NCI-H774 (cell line): ENCODE results near the gene FILIP1L.
"Not testable (repeated sequence)": the region's sequence is repeated elsewhere in the genome, so short reads cannot be mapped to it uniquely, and the experiment has no call there.

Experiments used
- DNase-seq: peaks from one replicate; lab custom pipeline; 2025; lab: John Stamatoyannopoulos, UW

FILIP1L gene

DNA sequence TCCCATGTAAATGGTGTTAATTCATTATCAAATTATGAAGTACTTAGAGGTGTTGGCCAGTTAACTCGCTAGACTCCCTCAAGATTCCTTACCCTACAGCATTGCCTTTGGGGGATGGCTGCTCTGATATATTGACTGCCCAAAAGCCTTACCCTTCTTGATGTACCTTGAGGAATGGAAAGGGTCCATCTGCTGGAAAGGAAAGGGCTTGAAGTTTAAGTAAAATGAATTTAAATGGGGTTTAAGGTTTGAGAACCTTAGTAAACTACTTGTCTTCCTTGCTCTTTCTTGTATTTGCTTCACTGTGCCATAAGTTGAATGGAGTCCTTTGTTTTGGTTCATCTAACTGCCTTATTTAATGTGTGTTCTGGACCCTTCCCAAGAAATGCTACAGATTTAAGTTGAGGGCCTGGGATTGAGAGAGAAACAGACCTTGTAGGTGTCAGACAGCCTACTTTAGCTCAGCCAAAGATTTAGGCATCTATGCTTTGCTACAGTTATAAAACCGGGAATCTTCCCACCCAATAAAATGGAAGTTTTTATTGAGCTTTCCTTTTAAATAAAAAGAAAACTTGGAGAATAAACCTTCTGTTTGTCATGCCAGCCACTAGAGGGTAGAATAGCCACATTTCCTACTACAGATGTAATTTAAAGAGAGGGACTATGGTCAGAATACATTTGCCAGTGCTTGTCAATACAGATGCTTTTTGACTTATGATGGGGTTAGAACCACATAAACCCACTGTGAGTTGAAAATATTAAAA is 271.3 kb downstream of the FILIP1L start:
- peak; percentile 48 for DNase-seq

DNA sequence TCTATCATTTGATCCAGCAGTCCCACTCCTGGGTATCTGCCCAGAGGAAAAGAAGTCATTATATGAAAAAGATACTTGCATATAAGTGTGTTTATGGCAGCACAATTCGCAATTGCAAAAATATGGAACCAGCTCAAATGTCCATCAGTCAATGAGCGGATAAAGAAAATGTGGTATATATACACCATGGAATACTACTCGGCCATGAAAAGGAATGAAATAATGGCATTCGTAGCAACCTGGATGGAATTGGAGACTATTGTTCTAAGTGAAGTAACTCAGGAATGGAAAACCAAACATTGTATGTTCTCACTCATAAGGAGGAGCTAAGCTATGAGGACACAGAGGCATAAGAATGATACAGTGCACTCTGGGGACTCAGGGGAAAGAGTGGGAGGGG is 272.4 kb downstream of the FILIP1L start:
- DNase-seq: not testable (repeated sequence)

DNA sequence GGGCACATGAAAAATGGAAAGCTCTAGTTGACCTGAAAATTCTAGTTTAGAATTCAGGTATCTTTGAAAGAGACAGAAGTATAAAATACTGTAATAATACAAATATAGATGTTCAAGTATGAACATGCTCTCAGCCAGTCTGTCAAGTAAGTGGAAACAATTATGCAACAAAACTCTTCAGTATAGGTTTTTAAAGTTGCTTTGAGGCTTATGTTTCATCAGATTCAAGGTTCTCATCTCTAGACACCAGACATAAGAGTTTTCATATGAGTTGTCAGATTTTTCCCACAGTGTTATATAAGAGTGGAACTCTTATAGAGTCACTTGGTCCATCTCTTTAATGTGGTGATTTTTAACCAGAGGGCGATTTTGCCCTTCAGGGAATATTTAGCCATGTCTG is 274.7 kb downstream of the FILIP1L start:
- DNase-seq: no peak

DNA sequence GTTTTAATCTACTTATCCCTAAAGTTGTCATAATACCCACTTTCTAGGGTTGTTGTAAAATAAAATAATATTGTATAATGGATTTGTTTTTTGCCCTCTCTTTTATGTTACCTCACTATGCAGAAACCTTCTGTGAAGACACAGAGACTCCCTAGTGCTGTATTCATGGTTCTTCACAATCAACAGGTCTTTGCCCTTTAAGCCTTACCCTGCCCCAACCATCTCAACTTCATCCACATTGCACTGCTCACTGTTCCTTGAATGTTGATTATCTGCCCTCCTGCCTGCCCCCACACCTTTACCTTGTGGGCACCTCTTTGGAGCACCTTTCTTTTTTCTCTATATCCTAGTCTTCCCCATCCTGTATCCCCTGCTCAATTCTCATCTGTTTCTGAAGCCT is 275.5 kb downstream of the FILIP1L start:
- no peak for DNase-seq

DNA sequence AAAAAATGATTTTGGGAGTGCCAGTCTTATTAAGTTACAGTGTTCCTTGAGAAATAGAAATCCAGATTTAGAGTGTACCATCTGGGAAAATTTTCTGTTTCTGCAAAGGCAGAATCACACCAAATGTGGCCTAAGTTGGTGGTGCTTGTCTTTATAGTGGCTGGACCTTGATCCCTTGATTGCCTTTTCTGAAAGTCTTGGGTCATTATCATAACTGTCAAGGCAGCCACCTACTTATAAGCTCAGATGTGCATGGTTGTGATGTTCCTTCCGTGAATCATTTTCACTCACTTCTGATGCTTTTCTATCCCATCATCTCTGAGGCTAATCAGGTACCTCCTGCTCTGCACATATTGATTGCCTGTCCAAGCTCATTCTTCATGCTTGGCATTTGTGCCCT is 276.6 kb downstream of the FILIP1L start:
- DNase-seq: no peak

DNA sequence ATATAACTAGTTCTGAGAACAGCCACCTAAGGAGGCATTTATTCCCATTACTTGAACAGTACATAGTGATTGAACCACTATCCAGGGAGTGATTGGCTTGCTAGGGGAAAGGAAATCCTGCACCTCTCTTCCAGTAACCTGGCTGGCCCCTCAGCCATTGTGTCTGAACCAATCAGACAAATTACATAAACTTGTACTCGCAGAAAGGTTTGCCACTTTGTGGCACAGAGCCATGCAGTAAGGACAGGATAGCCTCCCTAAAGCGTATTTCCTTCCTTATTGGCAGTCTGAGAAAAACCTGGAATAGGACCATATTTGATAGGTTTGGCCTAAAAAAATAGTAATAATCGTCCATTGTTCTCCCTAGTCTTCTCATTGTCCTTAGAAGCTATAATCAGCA is 277.6 kb downstream of the FILIP1L start:
- DNase-seq: no peak

DNA sequence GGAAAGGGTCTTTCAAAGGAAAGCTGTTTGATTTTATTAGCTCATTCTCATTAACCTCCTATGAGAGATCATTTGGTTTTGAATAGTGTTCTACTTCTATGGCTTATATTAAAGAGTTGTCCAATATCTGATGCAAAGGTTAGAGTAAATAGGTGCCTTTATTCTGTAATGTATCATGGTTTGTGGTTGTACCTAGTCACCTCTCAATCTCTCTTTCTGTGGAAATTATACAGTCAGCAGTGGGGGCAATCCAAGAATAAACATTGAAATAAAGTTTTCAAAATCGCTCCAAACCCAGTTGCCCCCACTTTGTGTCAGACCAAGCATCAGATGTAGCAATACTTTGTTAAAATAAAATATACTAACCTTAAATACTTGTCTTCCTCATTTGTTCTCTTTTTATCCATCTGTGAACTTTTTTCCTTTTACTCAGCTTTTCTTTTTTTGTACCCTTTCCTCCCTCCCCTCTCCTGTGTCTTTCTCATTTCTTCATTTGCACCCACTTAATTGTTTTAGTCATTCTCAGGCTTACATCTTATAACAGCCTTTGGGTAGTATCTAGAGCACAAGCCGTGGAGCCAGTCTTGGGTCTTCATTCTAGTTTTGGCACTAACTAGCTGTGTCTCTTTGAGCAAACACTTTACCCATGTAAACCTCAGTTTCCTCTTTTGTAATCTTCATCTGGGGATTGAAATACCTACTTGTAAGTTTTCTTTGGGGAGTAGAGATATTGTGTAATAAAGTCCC is 279.9 kb downstream of the FILIP1L start:
- DNase-seq: no peak

GRCh38 chr3:99833617-99834205 is 280.6 kb downstream of the FILIP1L start:
- DNase-seq: no peak

GRCh38 chr3:99829844-99830243 is 284.5 kb downstream of the FILIP1L start:
- no peak for DNase-seq

GRCh38 chr3:99825004-99825640 is 289.2 kb downstream of the FILIP1L start:
- DNase-seq: no peak

DNA sequence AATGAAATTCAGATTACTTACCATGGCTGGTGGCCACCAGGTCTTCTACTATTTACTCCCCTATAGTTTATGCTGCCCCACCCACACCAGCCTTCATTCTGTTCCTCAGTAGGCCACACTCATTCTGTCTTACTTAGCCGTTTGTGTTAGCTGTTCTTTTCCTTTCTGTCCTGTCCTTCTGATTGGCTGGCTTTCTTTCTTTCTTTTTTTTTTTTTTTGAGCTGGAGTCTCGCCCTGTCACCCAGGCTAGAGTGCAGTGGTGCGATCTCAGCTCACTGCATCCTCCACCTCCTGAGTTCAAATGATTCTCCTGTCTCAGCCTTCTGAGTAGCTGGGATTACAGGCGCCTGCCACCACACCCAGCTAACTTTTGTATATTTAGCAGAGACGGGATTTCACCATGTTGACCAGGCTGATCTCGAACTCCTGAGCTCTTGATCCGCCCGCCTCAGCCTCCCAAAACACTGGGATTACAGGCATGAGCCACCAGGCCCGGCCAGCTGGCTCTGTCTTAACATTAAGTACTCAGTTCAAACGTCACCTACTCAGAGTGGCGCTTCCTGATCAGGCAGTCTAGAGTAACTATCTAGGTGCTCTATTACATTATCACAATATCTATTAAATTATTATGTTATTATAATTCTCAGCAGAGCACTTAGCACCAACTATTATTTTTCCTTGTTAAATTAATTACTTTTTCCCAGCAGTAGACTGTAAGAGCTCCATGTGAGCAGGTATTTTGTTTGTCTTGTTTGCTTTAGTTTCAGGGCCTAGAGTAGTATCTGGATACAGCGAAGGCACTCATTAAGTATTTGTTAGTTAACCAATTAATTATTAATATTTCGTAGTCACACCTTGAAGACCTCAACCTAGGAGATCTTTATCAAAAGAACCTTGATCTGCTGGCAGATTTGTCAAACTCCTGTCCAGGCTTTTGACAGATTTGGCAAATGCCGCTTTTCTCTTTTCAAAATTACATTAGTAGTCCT is 290.3 kb downstream of the FILIP1L start:
- DNase-seq: no peak

DNA sequence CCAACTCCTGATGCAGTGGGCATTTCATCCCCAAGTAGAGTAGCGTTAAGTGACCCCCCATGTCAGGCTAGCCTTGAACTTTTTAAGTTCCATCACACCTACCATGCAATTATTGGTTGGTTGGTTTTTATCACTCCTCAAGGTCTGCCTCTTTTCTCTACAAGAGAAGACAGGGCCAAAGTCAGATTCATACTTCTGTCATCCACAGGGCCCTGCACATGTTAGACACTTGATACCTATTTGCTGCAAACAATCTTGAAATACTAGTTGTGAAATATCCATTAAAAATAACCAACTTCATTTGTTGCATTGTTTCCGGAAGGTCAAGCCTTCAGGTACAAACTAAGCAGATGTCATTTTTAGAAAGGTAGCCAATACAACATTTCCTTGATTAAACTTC is 295.5 kb downstream of the FILIP1L start:
- no peak for DNase-seq

GRCh38 chr3:99817437-99818240 is 296.7 kb downstream of the FILIP1L start, which contains the start of gene CMSS1:
CMSS1 (plus strand) TSS chr3:99817862.
- peak; percentile 88 for DNase-seq

DNA sequence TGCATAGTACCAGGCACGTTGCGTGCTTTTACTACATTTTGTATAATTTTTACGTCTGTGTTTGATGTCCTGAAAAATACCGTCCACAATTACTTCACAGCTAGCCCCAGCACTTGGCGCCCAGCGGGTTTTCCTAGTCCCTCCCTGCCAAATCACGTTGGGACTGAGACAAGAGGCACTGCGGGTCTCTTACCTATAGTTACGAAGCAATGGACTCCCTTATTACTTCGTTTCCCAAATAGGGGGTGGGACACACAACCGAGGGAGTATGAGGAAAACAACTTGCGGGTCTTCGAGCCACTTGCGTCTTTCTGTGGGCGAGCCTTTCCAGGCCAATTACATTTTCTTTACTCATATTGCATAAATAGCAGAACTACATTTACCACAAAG is 297.3 kb downstream of the FILIP1L start:
- DNase-seq: no peak

- DNase-seq: no peak
Observed at GRCh38 chr3:99810403-99810802, 303.9 kb downstream of the FILIP1L start.

GRCh38 chr3:99809565-99809964 is 304.7 kb downstream of the FILIP1L start:
- no peak for DNase-seq

GRCh38 chr3:99808163-99808794 is 306.0 kb downstream of the FILIP1L start:
- DNase-seq: peak; percentile 18

- DNase-seq: no peak
Observed at GRCh38 chr3:99805160-99805559, 309.1 kb downstream of the FILIP1L start.

- DNase-seq: no peak
Observed at GRCh38 chr3:99803297-99803696, 311.0 kb downstream of the FILIP1L start.

DNA sequence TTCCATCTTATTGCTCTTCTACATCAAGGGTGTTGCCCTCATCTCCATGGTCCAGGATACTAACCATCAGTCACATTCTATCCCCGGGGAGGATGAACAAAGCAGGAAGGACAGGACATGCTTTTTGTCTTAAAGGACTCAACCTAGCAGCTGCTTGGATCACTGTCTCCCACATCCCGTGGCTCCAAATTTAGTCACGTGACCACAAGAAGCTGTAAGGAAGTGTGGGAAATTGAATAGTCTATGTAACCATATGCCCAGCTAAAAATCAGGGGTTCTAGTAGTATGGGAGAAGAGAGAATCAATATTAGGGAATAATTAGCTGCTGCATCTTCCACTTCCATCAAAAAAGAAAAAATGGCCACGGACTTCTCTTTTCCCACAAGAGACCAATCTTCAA is 314.9 kb downstream of the FILIP1L start:
- no peak for DNase-seq
